ENCODE data around the gene NUP58. TPM values are rescaled to one million over a fixed set of nuclear protein-coding genes. Genes with fewer than 3 reads are reported as not detected.

Gene NUP58
- total and polyA plus RNA-seq, 4 donors: 6.5 to 43.3 (median 16.0) TPM

- no peak overlapping the region for H3K27ac ChIP-seq (ENCODE audit: low read depth in 1 of 2, low read length in 2 of 2)
- H3K9me3 ChIP-seq (ENCODE audit: control insufficient read depth in 4 of 4, low read length in 3 of 4): no peaks in the 10 kb centered on the region
- H3K9ac ChIP-seq (ENCODE audit: low read depth in 1 of 2, low read length in 2 of 2): no peak overlapping the region
- H3K27me3 ChIP-seq (ENCODE audit: control insufficient read depth in 4 of 4, insufficient read depth in 4 of 4, low read length in 3 of 4): no peaks in the 10 kb centered on the region
- H3K36me3 ChIP-seq (ENCODE audit: control insufficient read depth in 4 of 4, insufficient read depth in 3 of 4, low read depth in 1 of 4, low read length in 3 of 4): no peaks in the 10 kb centered on the region
- no peak for DNase-seq (ENCODE audit: low spot score)
- H3K4me3 ChIP-seq (ENCODE audit: low read depth in 1 of 3, low read length in 3 of 3): no peak overlapping the region
- 35% methylated on average over 1 of the region's 1 CpG for WGBS
- TF ChIP-seq RAD21 (IDR thresholded peaks at IDR 0.05) (no peak), MAX (IDR thresholded peaks at IDR 0.05) (no peak), FOXA2 (IDR thresholded peaks at IDR 0.05) (no peak), RXRA (IDR thresholded peaks at IDR 0.05) (no peak), HNF4G (IDR thresholded peaks at IDR 0.05) (no peak), TAF1 (conservative IDR thresholded peaks at IDR 0.05) (no peak), FOXA1 (IDR thresholded peaks at IDR 0.05) (no peak), YY1 (IDR thresholded peaks at IDR 0.05) (no peak), ZBTB33 (IDR thresholded peaks at IDR 0.05) (no peak), HNF4A (conservative IDR thresholded peaks at IDR 0.05) (no peak), JUND (IDR thresholded peaks at IDR 0.05) (no peak), NR2F2 (IDR thresholded peaks at IDR 0.05) (no peak), SP1 (IDR thresholded peaks at IDR 0.05) (no peak), ATF3 (IDR thresholded peaks at IDR 0.05) (no peak), GABPA (IDR thresholded peaks at IDR 0.05 in 1 of 2, conservative IDR thresholded peaks at IDR 0.05 in 1 of 2) (no peak), EGR1 (IDR thresholded peaks at IDR 0.05; ENCODE audit: low read depth in 2 of 2) (no peak)
- TF ChIP-seq, protein P1, sequence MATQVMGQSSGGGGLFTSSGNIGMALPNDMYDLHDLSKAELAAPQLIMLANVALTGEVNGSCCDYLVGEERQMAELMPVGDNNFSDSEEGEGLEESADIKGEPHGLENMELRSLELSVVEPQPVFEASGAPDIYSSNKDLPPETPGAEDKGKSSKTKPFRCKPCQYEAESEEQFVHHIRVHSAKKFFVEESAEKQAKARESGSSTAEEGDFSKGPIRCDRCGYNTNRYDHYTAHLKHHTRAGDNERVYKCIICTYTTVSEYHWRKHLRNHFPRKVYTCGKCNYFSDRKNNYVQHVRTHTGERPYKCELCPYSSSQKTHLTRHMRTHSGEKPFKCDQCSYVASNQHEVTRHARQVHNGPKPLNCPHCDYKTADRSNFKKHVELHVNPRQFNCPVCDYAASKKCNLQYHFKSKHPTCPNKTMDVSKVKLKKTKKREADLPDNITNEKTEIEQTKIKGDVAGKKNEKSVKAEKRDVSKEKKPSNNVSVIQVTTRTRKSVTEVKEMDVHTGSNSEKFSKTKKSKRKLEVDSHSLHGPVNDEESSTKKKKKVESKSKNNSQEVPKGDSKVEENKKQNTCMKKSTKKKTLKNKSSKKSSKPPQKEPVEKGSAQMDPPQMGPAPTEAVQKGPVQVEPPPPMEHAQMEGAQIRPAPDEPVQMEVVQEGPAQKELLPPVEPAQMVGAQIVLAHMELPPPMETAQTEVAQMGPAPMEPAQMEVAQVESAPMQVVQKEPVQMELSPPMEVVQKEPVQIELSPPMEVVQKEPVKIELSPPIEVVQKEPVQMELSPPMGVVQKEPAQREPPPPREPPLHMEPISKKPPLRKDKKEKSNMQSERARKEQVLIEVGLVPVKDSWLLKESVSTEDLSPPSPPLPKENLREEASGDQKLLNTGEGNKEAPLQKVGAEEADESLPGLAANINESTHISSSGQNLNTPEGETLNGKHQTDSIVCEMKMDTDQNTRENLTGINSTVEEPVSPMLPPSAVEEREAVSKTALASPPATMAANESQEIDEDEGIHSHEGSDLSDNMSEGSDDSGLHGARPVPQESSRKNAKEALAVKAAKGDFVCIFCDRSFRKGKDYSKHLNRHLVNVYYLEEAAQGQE (IDR thresholded peaks at IDR 0.05): no peak
- TF ChIP-seq, protein P2, sequence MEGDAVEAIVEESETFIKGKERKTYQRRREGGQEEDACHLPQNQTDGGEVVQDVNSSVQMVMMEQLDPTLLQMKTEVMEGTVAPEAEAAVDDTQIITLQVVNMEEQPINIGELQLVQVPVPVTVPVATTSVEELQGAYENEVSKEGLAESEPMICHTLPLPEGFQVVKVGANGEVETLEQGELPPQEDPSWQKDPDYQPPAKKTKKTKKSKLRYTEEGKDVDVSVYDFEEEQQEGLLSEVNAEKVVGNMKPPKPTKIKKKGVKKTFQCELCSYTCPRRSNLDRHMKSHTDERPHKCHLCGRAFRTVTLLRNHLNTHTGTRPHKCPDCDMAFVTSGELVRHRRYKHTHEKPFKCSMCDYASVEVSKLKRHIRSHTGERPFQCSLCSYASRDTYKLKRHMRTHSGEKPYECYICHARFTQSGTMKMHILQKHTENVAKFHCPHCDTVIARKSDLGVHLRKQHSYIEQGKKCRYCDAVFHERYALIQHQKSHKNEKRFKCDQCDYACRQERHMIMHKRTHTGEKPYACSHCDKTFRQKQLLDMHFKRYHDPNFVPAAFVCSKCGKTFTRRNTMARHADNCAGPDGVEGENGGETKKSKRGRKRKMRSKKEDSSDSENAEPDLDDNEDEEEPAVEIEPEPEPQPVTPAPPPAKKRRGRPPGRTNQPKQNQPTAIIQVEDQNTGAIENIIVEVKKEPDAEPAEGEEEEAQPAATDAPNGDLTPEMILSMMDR (IDR thresholded peaks at IDR 0.05; ENCODE audit: low read depth, low read length, missing input control): no peak
- peaks cover 0 to 5% (median 1%) of the 10 kb centered on the region in 4 donors for H3K4me1 ChIP-seq (ENCODE audit: control insufficient read depth in 4 of 4, insufficient read depth in 4 of 4, low read length in 3 of 4)
Measured at GRCh38 chr13:25292301-25292700, 9.1 kb upstream of the NUP58 start.
